HG03432 (cell line): ENCODE data around the gene CIT.

Experiments
- ATAC-seq: cut with Tn5 transposase; IDR thresholded peaks from one replicate; pipeline ENCODE4 v1.9.1; 2021; ENCODE audit warnings: mild to moderate bottlenecking, moderate library complexity; ENCODE audit not compliant: unreplicated experiment

CIT gene

GRCh38 chr12:119748497-119748896 is 128.6 kb downstream of the CIT start:
- ATAC-seq, result no peak

- ATAC-seq, result no peak
Observed at GRCh38 chr12:119746169-119746568, 131.0 kb downstream of the CIT start.

- ATAC-seq, result no peak
Observed at GRCh38 chr12:119744900-119745606, 132.1 kb downstream of the CIT start.

GRCh38 chr12:119742700-119743099 is 134.4 kb downstream of the CIT start:
- no peak for ATAC-seq

GRCh38 chr12:119740830-119741229 is 136.3 kb downstream of the CIT start:
- ATAC-seq, result no peak

GRCh38 chr12:119735079-119735478 is 142.0 kb downstream of the CIT start:
- ATAC-seq, result no peak

- no peak for ATAC-seq
Observed at GRCh38 chr12:119730381-119730780, 146.7 kb downstream of the CIT start.

- ATAC-seq, result no peak
Observed at GRCh38 chr12:119729871-119730270, 147.2 kb downstream of the CIT start.

- ATAC-seq, result no peak
Observed at GRCh38 chr12:119728444-119728745, 148.7 kb downstream of the CIT start.

- no peak for ATAC-seq
Observed at GRCh38 chr12:119727600-119728443, 149.3 kb downstream of the CIT start.

- no peak for ATAC-seq
Observed at GRCh38 chr12:119725523-119725922, 151.6 kb downstream of the CIT start.

GRCh38 chr12:119721306-119721705 is 155.8 kb downstream of the CIT start:
- ATAC-seq, result no peak

- ATAC-seq, result no peak
Observed at GRCh38 chr12:119720349-119720748, 156.8 kb downstream of the CIT start.

- no peak for ATAC-seq
Observed at GRCh38 chr12:119718141-119718540, 159.0 kb downstream of the CIT start.

- ATAC-seq, result no peak
Observed at GRCh38 chr12:119715268-119715620, 161.9 kb downstream of the CIT start.

- ATAC-seq, result no peak
Observed at GRCh38 chr12:119714614-119715267, 162.4 kb downstream of the CIT start.

- ATAC-seq, result no peak
Observed at GRCh38 chr12:119713551-119714031, 163.5 kb downstream of the CIT start.

GRCh38 chr12:119712721-119713120 is 164.4 kb downstream of the CIT start:
- ATAC-seq, result no peak

- ATAC-seq, result no peak
Observed at GRCh38 chr12:119711693-119712092, 165.4 kb downstream of the CIT start.

- ATAC-seq, result no peak
Observed at GRCh38 chr12:119710965-119711551, 166.1 kb downstream of the CIT start.

- ATAC-seq, result no peak
Observed at GRCh38 chr12:119710374-119710964, 166.7 kb downstream of the CIT start.
